H9 (cell line): ENCODE results near the gene NUP210. TPM values are rescaled to one million over a fixed set of nuclear protein-coding genes. Genes with fewer than 3 reads are reported as not detected.
A peak's percentile ranks its signal among the peaks of the same experiment; 100 is the strongest.

Source experiments
- DNase-seq: peaks from one replicate; pipeline ENCODE4 v3.0.0-alpha.2; 2017
- H2AFZ ChIP-seq: one replicate; pipeline ENCODE4 v1.6.1; 2013; ENCODE audit warnings: mild to moderate bottlenecking, low read length, control low read depth, moderate library complexity
- H2AK5ac ChIP-seq: 2 replicates; pipeline ENCODE4 v1.6.1; 2013; ENCODE audit warnings: low read length, control low read depth, mixed read lengths; ENCODE audit not compliant: insufficient read length
- H2BK120ac ChIP-seq: one replicate; pipeline ENCODE4 v1.6.1; 2013; ENCODE audit warnings: low read depth, mild to moderate bottlenecking, low read length, control low read depth, inconsistent platforms; ENCODE audit not compliant: poor library complexity, severe bottlenecking
- H2BK12ac ChIP-seq: 2 replicates; pipeline ENCODE4 v1.6.1; 2013; ENCODE audit warnings: low read length, control low read depth, mixed read lengths, low read depth; ENCODE audit not compliant: insufficient read length
- H2BK15ac ChIP-seq: 2 replicates; pipeline ENCODE4 v1.6.1; 2013; ENCODE audit warnings: low read depth, low read length, control low read depth
- H2BK20ac ChIP-seq: one replicate; pipeline ENCODE4 v1.6.1; 2013; ENCODE audit warnings: low read depth, mild to moderate bottlenecking, low read length, control low read depth, inconsistent platforms; ENCODE audit not compliant: poor library complexity, severe bottlenecking
- H2BK5ac ChIP-seq: 2 replicates; pipeline ENCODE4 v1.6.1; 2013; ENCODE audit warnings: low read length, control low read depth, mixed read lengths; ENCODE audit not compliant: insufficient read length
- H3K14ac ChIP-seq: 2 replicates; pipeline ENCODE4 v1.6.1; 2013; ENCODE audit warnings: low read length, control low read depth; ENCODE audit not compliant: insufficient read depth
- H3K18ac ChIP-seq: 2 replicates; pipeline ENCODE4 v1.6.1; 2013; ENCODE audit warnings: low read depth, mild to moderate bottlenecking, mixed read lengths, low read length, control low read depth; ENCODE audit not compliant: insufficient read length
- H3K23ac ChIP-seq: 2 replicates; pipeline ENCODE4 v1.6.1; 2013; ENCODE audit warnings: low read length, control low read depth, mixed read lengths, low read depth; ENCODE audit not compliant: insufficient read length
- H3K23me2 ChIP-seq: 2 replicates; pipeline ENCODE4 v1.6.1; 2013; ENCODE audit warnings: low read depth, mild to moderate bottlenecking, mixed read lengths, low read length, control low read depth; ENCODE audit not compliant: insufficient read length, poor library complexity, severe bottlenecking
- H3K27ac ChIP-seq: 2 replicates; pipeline ENCODE4 v1.5.1; 2013; ENCODE audit warnings: low read length, control low read depth, mixed read lengths, low read depth; ENCODE audit not compliant: insufficient read length
- H3K27me3 ChIP-seq: 2 replicates; pipeline ENCODE4 v1.6.1; 2013; ENCODE audit warnings: low read length, control low read depth, inconsistent platforms; ENCODE audit not compliant: insufficient read depth
- H3K4ac ChIP-seq: 2 replicates; pipeline ENCODE4 v1.6.1; 2013; ENCODE audit warnings: low read depth, mild to moderate bottlenecking, control low read depth, inconsistent platforms, low read length, moderate library complexity
- H3K4me1 ChIP-seq: 2 replicates; pipeline ENCODE4 v1.6.1; 2013; ENCODE audit warnings: low read length, control low read depth, inconsistent platforms; ENCODE audit not compliant: insufficient read depth
- H3K4me2 ChIP-seq: 2 replicates; pipeline ENCODE4 v1.6.1; 2013; ENCODE audit warnings: low read length, control low read depth, mixed read lengths; ENCODE audit not compliant: insufficient read length, insufficient read depth
- H3K56ac ChIP-seq: 2 replicates; pipeline ENCODE4 v1.6.1; 2013; ENCODE audit warnings: low read depth, mild to moderate bottlenecking, mixed read lengths, low read length, control low read depth; ENCODE audit not compliant: insufficient read length
- H3K79me1 ChIP-seq: 2 replicates; pipeline ENCODE4 v1.6.1; 2013; ENCODE audit warnings: low read depth, mild to moderate bottlenecking, moderate library complexity, low read length, control low read depth, inconsistent platforms; ENCODE audit not compliant: insufficient read depth, poor library complexity, severe bottlenecking
- H3K79me2 ChIP-seq: 2 replicates; pipeline ENCODE4 v1.6.1; 2013; ENCODE audit warnings: low read length, control low read depth, inconsistent platforms; ENCODE audit not compliant: insufficient read depth
- H3K9ac ChIP-seq: 2 replicates; pipeline ENCODE4 v1.6.1; 2013; ENCODE audit warnings: low read length, control low read depth, mixed read lengths; ENCODE audit not compliant: insufficient read length; ENCODE audit errors: extremely low read depth
- H3K9me3 ChIP-seq: one replicate; pipeline ENCODE4 v1.6.1; 2013; ENCODE audit warnings: low read depth, low read length, inconsistent platforms; ENCODE audit not compliant: control insufficient read depth
- H3T11ph ChIP-seq: one replicate; pipeline ENCODE4 v1.6.1; 2013; ENCODE audit warnings: mild to moderate bottlenecking, low read length, control low read depth, inconsistent platforms
- H4K20me1 ChIP-seq: one replicate; pipeline ENCODE4 v1.6.1; 2013; ENCODE audit not compliant: control insufficient read depth, insufficient read length, insufficient read depth
- H4K5ac ChIP-seq: 2 replicates; pipeline ENCODE4 v1.6.1; 2013; ENCODE audit warnings: low read depth, mild to moderate bottlenecking, mixed read lengths, low read length, control low read depth; ENCODE audit not compliant: insufficient read length
- H4K8ac ChIP-seq: replicated peaks from 2 replicates; pipeline ENCODE4 v1.6.1; 2013; ENCODE audit warnings: low read length, control low read depth, mixed read lengths, low read depth; ENCODE audit not compliant: insufficient read length
- H4K91ac ChIP-seq: 2 replicates; pipeline ENCODE4 v1.6.1; 2013; ENCODE audit warnings: low read depth, mild to moderate bottlenecking, moderate library complexity, mixed read lengths, low read length, control low read depth; ENCODE audit not compliant: insufficient read length
- H3K27ac Mint-ChIP-seq, 3 experiments: 2 replicates in 2 of 3; 3 replicates in 1 of 3; pipeline ENCODE4 v1.8.0; 2020 to 2021; ENCODE audit warnings: mixed read lengths in 3 of 3, mild to moderate bottlenecking in 1 of 3, moderate library complexity in 1 of 3
- H3K27me3 Mint-ChIP-seq: 2 replicates; pipeline ENCODE4 v1.8.0; 2021; ENCODE audit warnings: low read depth, mild to moderate bottlenecking, moderate library complexity, mixed read lengths
- H3K36me3 Mint-ChIP-seq, 3 experiments: 2 replicates in 2 of 3; 3 replicates in 1 of 3; pipeline ENCODE4 v1.8.0; 2020 to 2021; ENCODE audit warnings: low read depth in 3 of 3, mixed read lengths in 3 of 3; ENCODE audit not compliant: insufficient read depth in 1 of 3
- H3K4me1 Mint-ChIP-seq, 2 experiments: 2 replicates each; pipeline ENCODE4 v1.8.0; 2020; ENCODE audit warnings: mixed read lengths in 2 of 2
- H3K4me3 Mint-ChIP-seq, 2 experiments: 2 replicates in 1 of 2; 3 replicates in 1 of 2; pipeline ENCODE4 v1.8.0; 2020 to 2021; ENCODE audit warnings: mild to moderate bottlenecking in 2 of 2, mixed read lengths in 2 of 2, moderate library complexity in 1 of 2
- H3K9me3 Mint-ChIP-seq, 2 experiments: 2 replicates in 1 of 2; 3 replicates in 1 of 2; pipeline ENCODE4 v1.8.0; 2020; ENCODE audit warnings: mild to moderate bottlenecking in 2 of 2, mixed read lengths in 2 of 2, moderate library complexity in 1 of 2
- WGBS: extraction: QIAGEN DNeasy Blood & Tissue Kit; methylation state at CpG from one replicate; pipeline ENCODE4 v1.1.7; 2013; ENCODE audit warnings: missing lambda C conversion rate, low lambda C conversion rate, mixed read lengths; ENCODE audit not compliant: insufficient read length; ENCODE audit errors: extremely low coverage; 5-methylcytosine and 5-hydroxymethylcytosine counted together
- total RNA-seq: library from RNA; stranded (reverse); gene quantifications from 2 replicates; pipeline ENCODE4 v1.2.1, GENCODE V29; 2021
- TF ChIP-seq, protein P1 (sequence below): fragments of 200-600 bp; sonication (generic); conservative IDR thresholded peaks from 3 replicates; pipeline ENCODE4 v1.8.0; 2021; ENCODE audit warnings: antibody characterized with exemption, mild to moderate bottlenecking

Gene NUP210
- total RNA-seq, 1 experiment from 2014 or later: 48.8 TPM

DNA sequence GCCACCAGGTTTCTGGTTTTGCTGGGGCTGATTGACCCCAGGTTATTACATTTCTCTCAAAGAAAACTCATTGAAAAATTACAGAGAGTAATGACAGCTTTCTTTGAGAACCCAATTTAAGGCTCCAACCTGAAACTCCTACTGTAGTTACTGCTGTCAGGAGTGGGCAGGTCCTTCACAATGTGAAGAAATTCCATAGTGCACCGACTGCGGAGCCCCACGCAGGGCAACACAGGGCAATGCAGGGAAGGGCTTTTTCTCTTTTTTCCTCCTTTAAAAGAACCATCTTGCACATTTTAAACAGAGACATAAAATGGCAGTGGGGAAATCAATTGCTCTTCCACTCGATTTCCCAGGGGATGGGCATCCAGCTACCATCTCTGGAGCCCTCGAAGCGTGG is 74.3 kb downstream of the NUP210 start:
- Histone ChIP-seq H4K91ac (no peak overlapping the region), H3K18ac (no peak overlapping the region), H2BK120ac (no peak overlapping the region), H3K4ac (no peak overlapping the region), H2AK5ac (no peak overlapping the region), H4K8ac (no peak overlapping the region), H3K23me2 (no peaks in the 10 kb centered on the region), H2AFZ (no peak overlapping the region), H2BK20ac (no peak overlapping the region), H3K9me3 (no peaks in the 10 kb centered on the region), H4K20me1 (no peaks in the 10 kb centered on the region), H3K79me2 (no peaks in the 10 kb centered on the region), H3K27ac (no peak overlapping the region), H2BK12ac (no peak overlapping the region), H3K9ac (no peak overlapping the region), H3K79me1 (no peaks in the 10 kb centered on the region), H3K14ac (no peak overlapping the region), H3K27me3 (no peaks in the 10 kb centered on the region), H3K56ac (no peak overlapping the region), H3K23ac (no peak overlapping the region), H3K4me1 (peaks cover 24% of the 10 kb centered on the region; the same call in 1 of the 2 replicates), H3K4me2 (no peak overlapping the region), H2BK5ac (no peak overlapping the region), H4K5ac (no peak overlapping the region), H3T11ph (no peak overlapping the region), H2BK15ac (no peak overlapping the region)
- peak overlapping the region in 1 of 3 experiments; percentile 83; a peak in 2 of 7 replicates for H3K27ac Mint-ChIP-seq
- H3K9me3 Mint-ChIP-seq: peaks cover 0 to 3% of the 10 kb centered on the region in 2 experiments; a peak in 1 of 5 replicates
- TF ChIP-seq, protein P1, sequence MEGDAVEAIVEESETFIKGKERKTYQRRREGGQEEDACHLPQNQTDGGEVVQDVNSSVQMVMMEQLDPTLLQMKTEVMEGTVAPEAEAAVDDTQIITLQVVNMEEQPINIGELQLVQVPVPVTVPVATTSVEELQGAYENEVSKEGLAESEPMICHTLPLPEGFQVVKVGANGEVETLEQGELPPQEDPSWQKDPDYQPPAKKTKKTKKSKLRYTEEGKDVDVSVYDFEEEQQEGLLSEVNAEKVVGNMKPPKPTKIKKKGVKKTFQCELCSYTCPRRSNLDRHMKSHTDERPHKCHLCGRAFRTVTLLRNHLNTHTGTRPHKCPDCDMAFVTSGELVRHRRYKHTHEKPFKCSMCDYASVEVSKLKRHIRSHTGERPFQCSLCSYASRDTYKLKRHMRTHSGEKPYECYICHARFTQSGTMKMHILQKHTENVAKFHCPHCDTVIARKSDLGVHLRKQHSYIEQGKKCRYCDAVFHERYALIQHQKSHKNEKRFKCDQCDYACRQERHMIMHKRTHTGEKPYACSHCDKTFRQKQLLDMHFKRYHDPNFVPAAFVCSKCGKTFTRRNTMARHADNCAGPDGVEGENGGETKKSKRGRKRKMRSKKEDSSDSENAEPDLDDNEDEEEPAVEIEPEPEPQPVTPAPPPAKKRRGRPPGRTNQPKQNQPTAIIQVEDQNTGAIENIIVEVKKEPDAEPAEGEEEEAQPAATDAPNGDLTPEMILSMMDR: no peak
- no peak for DNase-seq
- 0 out of 5 replicates have a peak overlapping the region, but pooled peaks of 1 of the 2 experiments have one; percentile 70 for H3K4me3 Mint-ChIP-seq
- H3K36me3 Mint-ChIP-seq: peaks cover 29 to 38% (median 30%) of the 10 kb centered on the region in 3 experiments
- no CpG with 5 or more reads among the region's 6 CpGs for WGBS
- no peaks in the 10 kb centered on the region for H3K27me3 Mint-ChIP-seq
- peaks cover 65 to 70% of the 10 kb centered on the region in 2 experiments for H3K4me1 Mint-ChIP-seq
